ENCODE results near the gene KCNQ1OT1.

DNA sequence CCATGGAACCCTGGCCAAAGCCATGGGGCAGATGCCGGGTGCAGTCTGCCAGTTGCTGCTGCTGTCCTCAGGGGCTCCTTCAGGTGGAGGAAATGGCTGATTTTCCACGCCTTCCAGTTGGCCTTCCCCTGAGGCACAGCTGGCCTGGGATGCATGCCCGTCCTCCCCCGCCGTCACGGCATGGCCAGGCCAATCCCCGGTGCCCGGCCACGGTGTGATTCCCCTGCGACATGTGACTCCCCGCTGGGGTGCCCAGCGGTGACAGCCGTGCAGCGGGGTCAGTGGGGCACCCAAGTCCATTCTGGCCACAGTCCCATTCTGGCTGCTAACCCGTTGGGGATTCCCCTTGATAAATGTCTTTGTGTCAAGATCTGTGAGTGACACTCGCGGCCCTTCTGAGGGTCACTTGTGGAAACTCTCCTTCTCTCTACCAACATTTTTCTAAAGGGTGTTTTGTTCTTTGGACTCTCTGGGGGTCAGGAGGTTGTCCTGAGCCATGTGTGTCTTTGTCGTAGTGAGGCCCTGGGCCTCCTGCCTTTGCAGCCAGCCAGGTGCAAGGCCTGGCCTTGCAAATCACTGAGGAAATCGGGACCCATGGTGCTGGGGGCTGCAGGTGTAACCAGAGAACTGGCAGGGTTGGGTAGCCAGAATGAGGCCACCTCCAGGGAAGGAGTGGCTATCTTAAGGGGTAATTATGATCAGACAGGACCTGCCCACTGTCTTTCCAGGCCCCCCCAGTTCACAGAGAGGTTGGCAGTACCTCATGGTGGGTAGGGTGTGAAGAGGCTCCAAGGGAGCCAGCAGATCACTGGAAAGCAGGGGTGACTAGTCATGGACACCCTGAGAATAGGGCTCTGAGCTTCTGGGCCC lies 37.1 kb downstream of the KCNQ1OT1 start:
- TF ChIP-seq, protein P1, sequence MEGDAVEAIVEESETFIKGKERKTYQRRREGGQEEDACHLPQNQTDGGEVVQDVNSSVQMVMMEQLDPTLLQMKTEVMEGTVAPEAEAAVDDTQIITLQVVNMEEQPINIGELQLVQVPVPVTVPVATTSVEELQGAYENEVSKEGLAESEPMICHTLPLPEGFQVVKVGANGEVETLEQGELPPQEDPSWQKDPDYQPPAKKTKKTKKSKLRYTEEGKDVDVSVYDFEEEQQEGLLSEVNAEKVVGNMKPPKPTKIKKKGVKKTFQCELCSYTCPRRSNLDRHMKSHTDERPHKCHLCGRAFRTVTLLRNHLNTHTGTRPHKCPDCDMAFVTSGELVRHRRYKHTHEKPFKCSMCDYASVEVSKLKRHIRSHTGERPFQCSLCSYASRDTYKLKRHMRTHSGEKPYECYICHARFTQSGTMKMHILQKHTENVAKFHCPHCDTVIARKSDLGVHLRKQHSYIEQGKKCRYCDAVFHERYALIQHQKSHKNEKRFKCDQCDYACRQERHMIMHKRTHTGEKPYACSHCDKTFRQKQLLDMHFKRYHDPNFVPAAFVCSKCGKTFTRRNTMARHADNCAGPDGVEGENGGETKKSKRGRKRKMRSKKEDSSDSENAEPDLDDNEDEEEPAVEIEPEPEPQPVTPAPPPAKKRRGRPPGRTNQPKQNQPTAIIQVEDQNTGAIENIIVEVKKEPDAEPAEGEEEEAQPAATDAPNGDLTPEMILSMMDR (IDR thresholded peaks at IDR 0.05) = no peak
- TF ChIP-seq EZH2phosphoT487 (IDR thresholded peaks at IDR 0.05; ENCODE audit: borderline replicate concordance, low read depth) (no peak), EP300 (IDR thresholded peaks at IDR 0.05; ENCODE audit: borderline replicate concordance in 1 of 2, low read depth in 1 of 2, low read length in 1 of 2) (no peak), TCF12 (IDR thresholded peaks at IDR 0.05) (no peak), POLR2AphosphoS5 (IDR thresholded peaks at IDR 0.05; ENCODE audit: low read depth, low read length) (no peak), RFX5 (IDR thresholded peaks at IDR 0.05; ENCODE audit: low read length) (no peak), YY1 (IDR thresholded peaks at IDR 0.05; ENCODE audit: low read depth) (no peak)
- TF ChIP-seq, protein P2, sequence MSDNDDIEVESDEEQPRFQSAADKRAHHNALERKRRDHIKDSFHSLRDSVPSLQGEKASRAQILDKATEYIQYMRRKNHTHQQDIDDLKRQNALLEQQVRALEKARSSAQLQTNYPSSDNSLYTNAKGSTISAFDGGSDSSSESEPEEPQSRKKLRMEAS (IDR thresholded peaks at IDR 0.05; ENCODE audit: low read depth) = no peak
- TF ChIP-seq, protein P3, sequence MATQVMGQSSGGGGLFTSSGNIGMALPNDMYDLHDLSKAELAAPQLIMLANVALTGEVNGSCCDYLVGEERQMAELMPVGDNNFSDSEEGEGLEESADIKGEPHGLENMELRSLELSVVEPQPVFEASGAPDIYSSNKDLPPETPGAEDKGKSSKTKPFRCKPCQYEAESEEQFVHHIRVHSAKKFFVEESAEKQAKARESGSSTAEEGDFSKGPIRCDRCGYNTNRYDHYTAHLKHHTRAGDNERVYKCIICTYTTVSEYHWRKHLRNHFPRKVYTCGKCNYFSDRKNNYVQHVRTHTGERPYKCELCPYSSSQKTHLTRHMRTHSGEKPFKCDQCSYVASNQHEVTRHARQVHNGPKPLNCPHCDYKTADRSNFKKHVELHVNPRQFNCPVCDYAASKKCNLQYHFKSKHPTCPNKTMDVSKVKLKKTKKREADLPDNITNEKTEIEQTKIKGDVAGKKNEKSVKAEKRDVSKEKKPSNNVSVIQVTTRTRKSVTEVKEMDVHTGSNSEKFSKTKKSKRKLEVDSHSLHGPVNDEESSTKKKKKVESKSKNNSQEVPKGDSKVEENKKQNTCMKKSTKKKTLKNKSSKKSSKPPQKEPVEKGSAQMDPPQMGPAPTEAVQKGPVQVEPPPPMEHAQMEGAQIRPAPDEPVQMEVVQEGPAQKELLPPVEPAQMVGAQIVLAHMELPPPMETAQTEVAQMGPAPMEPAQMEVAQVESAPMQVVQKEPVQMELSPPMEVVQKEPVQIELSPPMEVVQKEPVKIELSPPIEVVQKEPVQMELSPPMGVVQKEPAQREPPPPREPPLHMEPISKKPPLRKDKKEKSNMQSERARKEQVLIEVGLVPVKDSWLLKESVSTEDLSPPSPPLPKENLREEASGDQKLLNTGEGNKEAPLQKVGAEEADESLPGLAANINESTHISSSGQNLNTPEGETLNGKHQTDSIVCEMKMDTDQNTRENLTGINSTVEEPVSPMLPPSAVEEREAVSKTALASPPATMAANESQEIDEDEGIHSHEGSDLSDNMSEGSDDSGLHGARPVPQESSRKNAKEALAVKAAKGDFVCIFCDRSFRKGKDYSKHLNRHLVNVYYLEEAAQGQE (IDR thresholded peaks at IDR 0.05; ENCODE audit: low read depth, low read length) = no peak

Measured in SK-N-SH (cell line).